GM18873 (cell line): ENCODE results near the gene NTNG1.
"Not testable (repeated sequence)": the region's sequence is repeated elsewhere in the genome, so short reads cannot be mapped to it uniquely, and the experiment has no call there.

Source experiments
- ATAC-seq: cut with Tn5 transposase; IDR thresholded peaks from one replicate; pipeline ENCODE4 v1.9.1; 2021; ENCODE audit warnings: mild to moderate bottlenecking, moderate library complexity, moderate number of reproducible peaks; ENCODE audit not compliant: unreplicated experiment, low FRiP score

The NTNG1 gene

GRCh38 chr1:107142140-107142542, 1.3 kb downstream of the NTNG1 start:
- no peak for ATAC-seq

GRCh38 chr1:107142666-107143065, 1.8 kb downstream of the NTNG1 start:
- ATAC-seq, result no peak

- no peak for ATAC-seq
Measured at GRCh38 chr1:107145637-107146036, 4.8 kb downstream of the NTNG1 start.

GRCh38 chr1:107147843-107148242, 7.0 kb downstream of the NTNG1 start:
- ATAC-seq, result no peak

- no peak for ATAC-seq
Measured at GRCh38 chr1:107149946-107150345, 9.1 kb downstream of the NTNG1 start.

- ATAC-seq, result no peak
Measured at GRCh38 chr1:107151295-107151694, 10.5 kb downstream of the NTNG1 start.

GRCh38 chr1:107152395-107152794, 11.6 kb downstream of the NTNG1 start:
- no peak for ATAC-seq

- no peak for ATAC-seq
Measured at GRCh38 chr1:107153014-107153413, 12.2 kb downstream of the NTNG1 start.

GRCh38 chr1:107158496-107158895, 17.7 kb downstream of the NTNG1 start:
- ATAC-seq, result no peak

GRCh38 chr1:107158991-107159390, 18.2 kb downstream of the NTNG1 start:
- ATAC-seq, result no peak

- no peak for ATAC-seq
Measured at GRCh38 chr1:107162745-107163144, 21.9 kb downstream of the NTNG1 start.

- ATAC-seq, result not testable (repeated sequence)
Measured at GRCh38 chr1:107164901-107165300, 24.1 kb downstream of the NTNG1 start.

GRCh38 chr1:107169615-107170014, 28.8 kb downstream of the NTNG1 start:
- no peak for ATAC-seq

- no peak for ATAC-seq
Measured at GRCh38 chr1:107171333-107171732, 30.5 kb downstream of the NTNG1 start.

- ATAC-seq, result no peak
Measured at GRCh38 chr1:107172450-107173170, 31.8 kb downstream of the NTNG1 start.

- ATAC-seq, result no peak
Measured at GRCh38 chr1:107175102-107175909, 34.5 kb downstream of the NTNG1 start.

GRCh38 chr1:107181253-107181969, 40.6 kb downstream of the NTNG1 start:
- no peak for ATAC-seq

GRCh38 chr1:107183011-107183410, 42.2 kb downstream of the NTNG1 start:
- no peak for ATAC-seq

- ATAC-seq, result no peak
Measured at GRCh38 chr1:107184888-107185287, 44.0 kb downstream of the NTNG1 start.

- ATAC-seq, result no peak
Measured at GRCh38 chr1:107187399-107187798, 46.6 kb downstream of the NTNG1 start.

- no peak for ATAC-seq
Measured at GRCh38 chr1:107188160-107188559, 47.3 kb downstream of the NTNG1 start.
